Measurements from ENCODE around the gene KLHL11. TPM values are rescaled to one million over a fixed set of nuclear protein-coding genes. Genes with fewer than 3 reads are reported as not detected.

The KLHL11 gene
- polyA plus RNA-seq, 3 donors = 3.0 to 4.1 (median 3.4) TPM

DNA sequence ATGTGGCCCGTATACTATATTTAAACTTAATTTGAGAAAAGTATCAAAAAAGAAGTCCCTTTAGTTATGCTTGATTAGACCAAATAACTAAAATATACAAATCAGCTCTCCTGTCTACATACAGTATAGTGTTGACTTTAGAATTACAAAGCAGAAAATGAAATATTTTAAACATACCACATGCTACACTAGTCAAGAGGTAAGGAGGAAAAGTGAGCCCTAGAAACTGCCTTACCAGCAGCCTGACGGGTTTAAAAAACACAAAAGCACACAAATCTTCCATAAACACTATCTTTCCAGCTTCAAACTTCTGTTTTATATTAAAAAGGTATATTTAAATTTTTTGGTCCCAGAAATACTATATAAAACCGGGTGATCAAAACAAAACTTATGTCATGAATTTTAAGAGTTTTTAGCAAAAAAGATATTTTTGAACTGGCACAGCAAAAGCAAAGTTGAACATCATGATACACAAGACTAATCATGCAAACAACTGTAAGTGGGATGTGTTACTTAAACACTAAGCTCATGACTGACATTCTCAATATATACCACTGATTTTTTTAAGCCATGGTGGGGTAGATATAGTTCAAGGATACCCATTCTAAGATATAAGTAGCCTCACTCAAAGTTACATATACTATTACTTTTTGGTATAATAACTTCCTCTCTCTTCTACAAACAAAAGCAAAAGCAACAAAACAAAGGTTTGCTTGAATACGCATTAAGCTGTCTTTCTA, 15.8 kb downstream of the KLHL11 start:
- H3K9ac ChIP-seq (ENCODE audit: insufficient read depth, low read length, poor library complexity, severe bottlenecking) = no peak overlapping the region
- no peak overlapping the region for H3K4me3 ChIP-seq (replicated peaks in 1 of 3; ENCODE audit: low read depth in 2 of 3, low read length in 3 of 3)
- H3K4me1 ChIP-seq (ENCODE audit: control insufficient read depth in 1 of 2, insufficient read depth in 2 of 2, low read length in 2 of 2) = no peaks in the 10 kb centered on the region
- Mint-ChIP-seq H3K4me1 (peaks cover 11% of the 10 kb centered on the region), H3K27me3 (ENCODE audit: low read depth in 3 of 3) (peaks cover 0 to 2% (median 0%) of the 10 kb centered on the region in 3 donors), H3K36me3 (peaks cover 33 to 46% of the 10 kb centered on the region in 2 donors), H3K9me3 (peaks cover 0 to 2% (median 0%) of the 10 kb centered on the region in 7 donors), H3K4me3 (no peak overlapping the region), H3K27ac (no peak overlapping the region)
- peaks cover 21 to 54% of the 10 kb centered on the region in 2 donors for H3K36me3 ChIP-seq (replicated peaks in 1 of 2; ENCODE audit: control insufficient read depth in 1 of 2, insufficient read depth in 2 of 2, low read length in 2 of 2)
- H2AFZ ChIP-seq (ENCODE audit: insufficient read depth, low read depth, low read length, poor library complexity, severe bottlenecking) = no peak overlapping the region
- DNase-seq = no peak
- WGBS (ENCODE audit: insufficient coverage) = 100% methylated on average over 1 of the region's 4 CpGs
- peaks cover 34% of the 10 kb centered on the region for H3K79me2 ChIP-seq (ENCODE audit: insufficient read depth, low read length)
- H4K20me1 ChIP-seq (ENCODE audit: insufficient read depth, low read length) = peaks cover 27% of the 10 kb centered on the region
- H3K9me3 ChIP-seq (replicated peaks in 1 of 2; ENCODE audit: control insufficient read depth in 1 of 2, insufficient read depth in 1 of 2, low read length in 2 of 2) = no peaks in the 10 kb centered on the region
- no peak overlapping the region for H3K4me2 ChIP-seq (replicated peaks; ENCODE audit: extremely low read depth, low read length, poor library complexity, severe bottlenecking)
- no peak overlapping the region for H3K27ac ChIP-seq (ENCODE audit: low read depth in 1 of 2, low read length in 2 of 2)
- TF ChIP-seq, protein P1, sequence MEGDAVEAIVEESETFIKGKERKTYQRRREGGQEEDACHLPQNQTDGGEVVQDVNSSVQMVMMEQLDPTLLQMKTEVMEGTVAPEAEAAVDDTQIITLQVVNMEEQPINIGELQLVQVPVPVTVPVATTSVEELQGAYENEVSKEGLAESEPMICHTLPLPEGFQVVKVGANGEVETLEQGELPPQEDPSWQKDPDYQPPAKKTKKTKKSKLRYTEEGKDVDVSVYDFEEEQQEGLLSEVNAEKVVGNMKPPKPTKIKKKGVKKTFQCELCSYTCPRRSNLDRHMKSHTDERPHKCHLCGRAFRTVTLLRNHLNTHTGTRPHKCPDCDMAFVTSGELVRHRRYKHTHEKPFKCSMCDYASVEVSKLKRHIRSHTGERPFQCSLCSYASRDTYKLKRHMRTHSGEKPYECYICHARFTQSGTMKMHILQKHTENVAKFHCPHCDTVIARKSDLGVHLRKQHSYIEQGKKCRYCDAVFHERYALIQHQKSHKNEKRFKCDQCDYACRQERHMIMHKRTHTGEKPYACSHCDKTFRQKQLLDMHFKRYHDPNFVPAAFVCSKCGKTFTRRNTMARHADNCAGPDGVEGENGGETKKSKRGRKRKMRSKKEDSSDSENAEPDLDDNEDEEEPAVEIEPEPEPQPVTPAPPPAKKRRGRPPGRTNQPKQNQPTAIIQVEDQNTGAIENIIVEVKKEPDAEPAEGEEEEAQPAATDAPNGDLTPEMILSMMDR (IDR thresholded peaks at IDR 0.05) = no peak
- intact Hi-C loops (cut with micrococcal nuclease) = no loop called here
- H3K27me3 ChIP-seq (ENCODE audit: control insufficient read depth in 2 of 2, insufficient read depth in 2 of 2, low read length in 2 of 2) = no peaks in the 10 kb centered on the region

- intact Hi-C loops (cut with micrococcal nuclease) = no loop called here
- no peak overlapping the region for H3K4me3 ChIP-seq (replicated peaks in 1 of 3; ENCODE audit: low read depth in 2 of 3, low read length in 3 of 3)
- H3K36me3 ChIP-seq (replicated peaks in 1 of 2; ENCODE audit: control insufficient read depth in 1 of 2, insufficient read depth in 2 of 2, low read length in 2 of 2) = peaks cover 15 to 48% of the 10 kb centered on the region in 2 donors
- TF ChIP-seq, protein P1 (IDR thresholded peaks at IDR 0.05) = no peak
- peaks cover 27% of the 10 kb centered on the region for H4K20me1 ChIP-seq (ENCODE audit: insufficient read depth, low read length)
- Mint-ChIP-seq H3K4me1 (peaks cover 11% of the 10 kb centered on the region), H3K4me3 (no peak overlapping the region), H3K27me3 (ENCODE audit: low read depth in 3 of 3) (peaks cover 0 to 2% (median 0%) of the 10 kb centered on the region in 3 donors), H3K9me3 (peaks cover 0 to 2% (median 0%) of the 10 kb centered on the region in 7 donors), H3K27ac (no peak overlapping the region), H3K36me3 (peaks cover 26 to 40% of the 10 kb centered on the region in 2 donors)
- H3K27ac ChIP-seq (ENCODE audit: low read depth in 1 of 2, low read length in 2 of 2) = no peak overlapping the region
- no CpG with 5 or more reads among the region's 4 CpGs for WGBS (ENCODE audit: insufficient coverage)
- H3K4me2 ChIP-seq (replicated peaks; ENCODE audit: extremely low read depth, low read length, poor library complexity, severe bottlenecking) = no peak overlapping the region
- DNase-seq = no peak
- no peak overlapping the region for H3K9ac ChIP-seq (ENCODE audit: insufficient read depth, low read length, poor library complexity, severe bottlenecking)
- no peak overlapping the region for H2AFZ ChIP-seq (ENCODE audit: insufficient read depth, low read depth, low read length, poor library complexity, severe bottlenecking)
- peaks cover 34% of the 10 kb centered on the region for H3K79me2 ChIP-seq (ENCODE audit: insufficient read depth, low read length)
- H3K4me1 ChIP-seq (ENCODE audit: control insufficient read depth in 1 of 2, insufficient read depth in 2 of 2, low read length in 2 of 2) = no peaks in the 10 kb centered on the region
- H3K9me3 ChIP-seq (replicated peaks in 1 of 2; ENCODE audit: control insufficient read depth in 1 of 2, insufficient read depth in 1 of 2, low read length in 2 of 2) = no peaks in the 10 kb centered on the region
- no peaks in the 10 kb centered on the region for H3K27me3 ChIP-seq (ENCODE audit: control insufficient read depth in 2 of 2, insufficient read depth in 2 of 2, low read length in 2 of 2)
Measured at GRCh38 chr17:41848788-41849187, 16.4 kb downstream of the KLHL11 start.

All from CD14-positive monocyte (primary cell).